ENCODE data around the gene TBC1D13. TPM values are rescaled to one million over a fixed set of nuclear protein-coding genes. Genes with fewer than 3 reads are reported as not detected.
"Not testable (repeated sequence)": the region's sequence is repeated elsewhere in the genome, so short reads cannot be mapped to it uniquely, and the experiment has no call there.

Gene TBC1D13
- total RNA-seq, 1 donor from 2014 or later, result 27.1 TPM

DNA sequence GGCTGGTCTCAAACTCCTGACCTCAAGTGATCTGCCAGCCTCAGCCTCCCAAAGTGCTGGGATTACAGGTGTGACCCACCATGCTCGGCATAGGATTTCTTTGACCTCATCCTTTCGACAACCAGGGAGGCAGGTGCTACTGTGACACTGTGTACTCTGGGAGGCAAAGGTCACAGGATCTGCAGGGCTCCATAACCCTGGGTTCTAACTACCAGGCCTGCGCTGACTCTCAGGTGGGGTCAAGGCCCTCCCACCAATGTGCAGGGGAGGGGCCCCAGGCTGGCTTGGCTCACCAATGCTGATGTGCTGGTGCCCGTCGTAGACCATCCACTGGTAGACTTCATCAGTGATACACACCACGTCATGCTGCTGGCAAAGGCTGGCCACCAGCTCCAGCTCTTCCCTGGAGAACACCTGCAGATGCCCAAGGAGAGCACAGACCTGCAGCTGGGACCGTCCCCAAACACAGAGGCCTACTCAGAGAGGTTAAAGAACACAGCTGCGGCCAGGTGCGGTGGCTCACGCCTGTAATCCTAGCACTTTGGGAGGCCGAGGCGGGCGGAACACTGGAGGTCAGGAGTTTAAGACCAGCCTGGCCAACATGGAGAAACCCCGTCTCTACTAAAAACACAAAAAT lies 49.6 kb downstream of the TBC1D13 start:
- TF ChIP-seq, protein P1, sequence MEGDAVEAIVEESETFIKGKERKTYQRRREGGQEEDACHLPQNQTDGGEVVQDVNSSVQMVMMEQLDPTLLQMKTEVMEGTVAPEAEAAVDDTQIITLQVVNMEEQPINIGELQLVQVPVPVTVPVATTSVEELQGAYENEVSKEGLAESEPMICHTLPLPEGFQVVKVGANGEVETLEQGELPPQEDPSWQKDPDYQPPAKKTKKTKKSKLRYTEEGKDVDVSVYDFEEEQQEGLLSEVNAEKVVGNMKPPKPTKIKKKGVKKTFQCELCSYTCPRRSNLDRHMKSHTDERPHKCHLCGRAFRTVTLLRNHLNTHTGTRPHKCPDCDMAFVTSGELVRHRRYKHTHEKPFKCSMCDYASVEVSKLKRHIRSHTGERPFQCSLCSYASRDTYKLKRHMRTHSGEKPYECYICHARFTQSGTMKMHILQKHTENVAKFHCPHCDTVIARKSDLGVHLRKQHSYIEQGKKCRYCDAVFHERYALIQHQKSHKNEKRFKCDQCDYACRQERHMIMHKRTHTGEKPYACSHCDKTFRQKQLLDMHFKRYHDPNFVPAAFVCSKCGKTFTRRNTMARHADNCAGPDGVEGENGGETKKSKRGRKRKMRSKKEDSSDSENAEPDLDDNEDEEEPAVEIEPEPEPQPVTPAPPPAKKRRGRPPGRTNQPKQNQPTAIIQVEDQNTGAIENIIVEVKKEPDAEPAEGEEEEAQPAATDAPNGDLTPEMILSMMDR (conservative IDR thresholded peaks at IDR 0.05; ENCODE audit: low read depth, low read length), result no peak
- no peak overlapping the region for H3K4me3 ChIP-seq (ENCODE audit: low read depth, low read length)

DNA sequence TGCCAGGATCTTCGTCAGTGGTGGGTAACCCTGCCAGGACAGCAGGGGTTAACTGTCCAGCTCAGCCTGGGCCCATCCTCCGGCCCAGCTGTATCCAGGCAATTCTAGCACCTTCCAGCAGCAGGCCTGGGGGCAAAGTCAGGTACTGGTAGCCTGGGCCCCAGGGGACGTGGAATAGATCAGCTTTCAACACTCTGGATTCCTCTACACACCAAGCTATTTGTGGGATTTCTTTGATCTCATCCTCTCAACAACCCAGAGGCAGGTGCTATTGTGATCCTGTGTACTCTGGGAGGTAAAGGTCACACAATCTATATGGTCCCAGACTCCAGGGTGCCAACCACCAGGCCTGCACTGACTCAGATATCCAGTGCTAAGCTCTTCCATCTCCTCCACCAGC lies 51.3 kb downstream of the TBC1D13 start:
- no peak for DNase-seq (ENCODE audit: low read depth)
- TF ChIP-seq, protein P1 (conservative IDR thresholded peaks at IDR 0.05; ENCODE audit: low read depth, low read length), result no peak
- no peak overlapping the region for H3K4me3 ChIP-seq (ENCODE audit: low read depth, low read length)

More for the DNA sequence above, 49.6 kb downstream of the TBC1D13 start:
- no peak for DNase-seq (ENCODE audit: low read depth)

DNA sequence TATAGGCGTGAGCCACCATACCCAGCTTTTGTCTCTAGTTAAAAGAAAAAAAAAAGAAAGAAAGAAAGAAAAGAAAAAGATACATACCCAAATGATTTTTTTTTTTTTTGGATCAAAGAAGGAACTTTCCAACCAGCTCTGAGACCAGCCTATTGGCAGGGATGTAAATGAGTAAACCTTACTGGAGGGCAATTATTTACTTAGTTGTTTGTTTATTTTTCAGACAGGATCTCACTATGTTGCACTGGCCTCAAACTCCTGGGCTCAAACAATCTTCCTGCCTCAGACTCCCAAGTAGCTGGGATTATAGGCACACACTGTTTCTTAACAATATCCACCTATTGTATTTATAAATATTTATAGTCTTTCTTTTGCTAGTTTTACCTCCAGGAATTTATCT lies 53.5 kb downstream of the TBC1D13 start:
- TF ChIP-seq, protein P1 (conservative IDR thresholded peaks at IDR 0.05; ENCODE audit: low read depth, low read length), result no peak
- no peak for DNase-seq (ENCODE audit: low read depth)
- no peak overlapping the region for H3K4me3 ChIP-seq (ENCODE audit: low read depth, low read length)

DNA sequence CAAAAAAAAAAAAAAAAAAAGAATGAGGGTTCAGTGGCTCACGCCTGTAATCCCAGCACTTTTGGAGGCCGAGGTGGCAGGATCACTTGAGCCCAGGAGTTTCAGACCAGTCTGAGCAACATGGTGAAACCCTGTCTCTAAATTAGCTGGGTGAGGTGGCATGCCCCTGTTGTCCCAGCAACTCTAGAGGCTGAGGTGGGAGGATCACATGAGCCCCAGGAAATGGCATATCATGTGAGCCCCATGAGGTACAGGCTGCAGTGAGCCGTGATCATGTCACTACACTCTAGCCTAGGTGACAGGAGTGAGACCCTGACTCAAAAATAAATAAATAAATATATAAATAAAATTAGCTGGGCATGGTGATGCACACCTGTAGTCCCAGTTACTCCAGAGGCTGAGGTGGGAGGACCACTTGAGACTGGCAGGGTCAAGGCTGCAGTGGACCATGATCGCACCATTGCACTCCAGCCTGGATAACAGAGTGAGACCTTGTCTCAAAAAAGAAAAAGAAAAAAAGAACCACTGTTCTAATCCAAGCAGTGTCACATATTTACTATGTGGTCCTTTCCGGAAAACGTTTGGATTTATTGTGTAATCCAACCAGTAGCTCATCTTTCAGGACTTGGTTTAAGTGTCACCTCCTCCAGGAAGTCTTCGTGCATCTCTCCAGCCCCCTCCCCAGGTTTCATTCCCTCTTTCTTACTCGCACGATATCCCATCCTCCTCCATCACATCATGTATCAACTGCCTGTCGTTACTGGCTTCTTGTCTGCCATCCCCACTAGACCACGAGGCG lies 54.8 kb downstream of the TBC1D13 start:
- no peak for DNase-seq (ENCODE audit: low read depth)
- H3K4me3 ChIP-seq (ENCODE audit: low read depth, low read length), result no peak overlapping the region
- TF ChIP-seq, protein P1 (conservative IDR thresholded peaks at IDR 0.05; ENCODE audit: low read depth, low read length), result no peak

DNA sequence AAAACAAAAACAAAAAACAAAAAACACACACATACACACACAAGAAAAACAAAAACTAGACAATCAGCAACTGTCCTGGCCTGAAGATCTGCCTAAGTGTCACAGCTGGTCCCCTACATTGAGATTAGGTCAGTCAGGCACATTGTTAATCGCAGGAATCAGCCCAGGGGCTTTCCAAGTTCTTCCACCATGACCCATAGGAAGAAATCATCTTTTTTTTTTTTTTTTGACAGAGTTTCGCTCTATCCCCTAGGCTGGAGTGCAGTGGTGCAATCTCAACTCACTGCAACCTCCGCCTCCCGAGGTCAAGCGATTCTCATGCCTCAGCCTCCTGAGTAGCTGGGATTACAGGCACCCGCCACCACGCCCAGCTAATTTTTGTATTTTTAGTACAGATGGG lies 56.1 kb downstream of the TBC1D13 start:
- H3K4me3 ChIP-seq (ENCODE audit: low read depth, low read length); DNase-seq (ENCODE audit: low read depth): not testable (repeated sequence)

DNA sequence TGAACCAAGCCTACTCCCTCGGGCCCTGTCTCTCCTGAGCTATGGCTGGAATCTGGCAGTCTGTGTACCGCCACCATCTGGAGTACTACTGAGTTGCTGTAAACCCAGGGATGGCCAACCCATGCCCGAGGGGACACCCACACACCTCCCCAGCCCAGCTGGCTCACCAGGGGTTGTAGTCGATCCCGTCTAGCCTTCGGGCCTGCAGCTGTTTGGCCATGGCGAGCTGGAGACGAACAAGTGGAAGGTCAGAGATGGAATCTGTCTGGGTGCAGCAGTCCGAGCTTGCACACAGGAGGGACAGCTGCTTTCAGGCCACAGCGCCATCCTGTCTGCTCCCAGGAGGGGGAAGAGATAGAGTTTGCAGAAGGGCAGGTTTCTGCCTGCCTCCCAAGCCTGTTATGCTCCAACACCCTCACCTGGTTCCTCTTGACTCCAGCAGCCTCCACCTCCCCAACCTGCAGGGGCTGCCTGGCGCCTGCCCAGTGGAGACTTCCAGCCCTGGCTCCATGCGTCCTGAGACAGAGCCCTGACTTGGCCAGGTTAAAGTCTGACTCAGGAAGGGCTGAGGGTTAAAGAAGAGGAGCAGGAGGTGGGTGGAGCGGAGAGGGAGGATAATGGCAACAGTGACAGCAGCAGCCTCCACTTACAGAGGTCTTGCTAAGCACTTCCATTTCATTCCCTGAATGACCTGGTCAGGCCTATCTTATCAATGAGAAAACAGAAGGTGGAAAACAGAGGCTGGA lies 58.3 kb downstream of the TBC1D13 start:
- H3K4me3 ChIP-seq (ENCODE audit: low read depth, low read length), result no peak overlapping the region
- TF ChIP-seq, protein P1 (conservative IDR thresholded peaks at IDR 0.05; ENCODE audit: low read depth, low read length), result peak; percentile 23
- no peak for DNase-seq (ENCODE audit: low read depth)

DNA sequence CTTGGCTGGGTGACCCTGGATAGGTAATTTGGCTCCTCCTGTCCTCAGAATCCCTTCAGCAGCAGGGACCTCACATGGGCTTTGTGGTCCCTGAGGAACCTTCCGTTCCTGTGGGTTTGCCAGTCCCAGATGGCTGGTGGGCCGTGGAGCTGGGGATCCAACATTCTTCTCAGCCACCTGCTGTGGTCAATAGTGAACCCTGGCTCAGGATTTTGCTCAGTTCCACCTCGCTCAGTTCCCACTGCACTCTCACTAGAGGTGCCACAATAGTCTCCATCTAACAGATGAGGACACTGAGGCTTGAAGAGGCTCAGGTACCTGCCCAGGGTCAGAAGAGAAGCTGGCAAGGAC lies 59.6 kb downstream of the TBC1D13 start:
- no peak overlapping the region for H3K4me3 ChIP-seq (ENCODE audit: low read depth, low read length)
- TF ChIP-seq, protein P1 (conservative IDR thresholded peaks at IDR 0.05; ENCODE audit: low read depth, low read length), result no peak
- no peak for DNase-seq (ENCODE audit: low read depth)
